ENCODE results near the gene CD244. TPM values are rescaled to one million over a fixed set of nuclear protein-coding genes. Genes with fewer than 3 reads are reported as not detected.

Gene CD244
- total and polyA plus RNA-seq, 2 donors (not counting 3 experiments of a cell fraction or from before 2014, with no cell fraction given), result not detected

DNA sequence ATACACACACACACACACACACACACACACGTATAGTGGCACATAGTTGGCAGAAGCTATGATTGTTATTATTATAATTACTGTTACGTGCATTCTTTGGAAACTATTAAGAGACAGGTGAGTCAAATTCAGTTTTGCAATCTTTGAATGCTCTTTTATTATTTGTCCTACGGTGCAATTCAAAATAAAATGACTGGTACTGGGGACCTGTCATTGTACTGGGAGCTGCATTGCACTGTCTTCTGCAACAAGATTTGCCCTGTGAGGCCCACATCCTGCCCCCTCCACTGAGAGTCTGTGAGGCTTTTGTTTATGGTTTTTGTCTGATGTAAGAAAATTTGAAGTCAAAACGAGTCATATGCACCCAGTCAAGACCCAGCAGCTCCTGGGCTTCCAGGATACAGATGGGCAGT lies 64.8 kb downstream of the CD244 start:
- DNase-seq (ENCODE audit: low read depth, low spot score) (no peak), FAIRE-seq (no peak)
- Histone ChIP-seq H3K9me1 (replicated peaks; ENCODE audit: control insufficient read depth, extremely low read depth, insufficient read depth, low read length) (no peaks in the 10 kb centered on the region), H3K27me3 (ENCODE audit: control insufficient read depth in 2 of 2, insufficient read depth in 2 of 2, low read length in 2 of 2) (no peaks in the 10 kb centered on the region), H3K4me3 (replicated peaks in 1 of 3; ENCODE audit: insufficient read depth in 1 of 3, low read depth in 1 of 3, low read length in 3 of 3) (no peak overlapping the region), H3K9ac (replicated peaks; ENCODE audit: extremely low read depth, insufficient read depth, low read length) (no peak overlapping the region), H3K4me1 (ENCODE audit: control insufficient read depth, extremely low read depth, insufficient read depth, low read length) (no peaks in the 10 kb centered on the region), H3K27ac (ENCODE audit: insufficient read depth, low read depth, low read length) (no peak overlapping the region), H3K36me3 (ENCODE audit: control insufficient read depth in 2 of 2, extremely low read depth in 1 of 2, insufficient read depth in 2 of 2, low read length in 2 of 2) (no peaks in the 10 kb centered on the region), H3K4me2 (ENCODE audit: insufficient read depth, low read length) (no peak overlapping the region), H3K79me2 (ENCODE audit: control insufficient read depth, insufficient read depth, low read length) (no peaks in the 10 kb centered on the region), H3K9me3 (replicated peaks; ENCODE audit: control insufficient read depth, insufficient read depth, low read length) (no peaks in the 10 kb centered on the region), H2AFZ (ENCODE audit: low read depth, low read length) (no peak overlapping the region), H4K20me1 (replicated peaks; ENCODE audit: control insufficient read depth, extremely low read depth, insufficient read depth, low read length) (no peaks in the 10 kb centered on the region)
- CTCF ChIA-PET, result interaction anchor here (1.2 kb wide), 1 partner anchor 37 kb away, joined by 3 read pairs; no protein-coding TSS in a partner anchor
- dilution Hi-C loops (cut with MboI; ENCODE audit: extremely low pct_ligation_motif_present, low sequenced_read_pairs), result no loop called here
- POLR2A ChIA-PET, result no interaction called here
- intact Hi-C loops (cut with micrococcal nuclease), result no loop called here
- no peak for TF ChIP-seq FOS (IDR thresholded peaks at IDR 0.05; ENCODE audit: borderline replicate concordance, insufficient read depth, low read length)
- no TSS peak for BruUV-seq (replicated peaks)

- Histone ChIP-seq H3K9me3 (replicated peaks; ENCODE audit: control insufficient read depth, insufficient read depth, low read length) (no peaks in the 10 kb centered on the region), H4K20me1 (replicated peaks; ENCODE audit: control insufficient read depth, extremely low read depth, insufficient read depth, low read length) (no peaks in the 10 kb centered on the region), H2AFZ (ENCODE audit: low read depth, low read length) (no peak overlapping the region), H3K27ac (ENCODE audit: insufficient read depth, low read depth, low read length) (no peak overlapping the region), H3K4me1 (ENCODE audit: control insufficient read depth, extremely low read depth, insufficient read depth, low read length) (no peaks in the 10 kb centered on the region), H3K4me3 (replicated peaks in 1 of 3; ENCODE audit: insufficient read depth in 1 of 3, low read depth in 1 of 3, low read length in 3 of 3) (no peak overlapping the region), H3K36me3 (ENCODE audit: control insufficient read depth in 2 of 2, extremely low read depth in 1 of 2, insufficient read depth in 2 of 2, low read length in 2 of 2) (no peaks in the 10 kb centered on the region), H3K4me2 (ENCODE audit: insufficient read depth, low read length) (no peak overlapping the region), H3K9me1 (replicated peaks; ENCODE audit: control insufficient read depth, extremely low read depth, insufficient read depth, low read length) (no peaks in the 10 kb centered on the region), H3K79me2 (ENCODE audit: control insufficient read depth, insufficient read depth, low read length) (no peaks in the 10 kb centered on the region), H3K9ac (replicated peaks; ENCODE audit: extremely low read depth, insufficient read depth, low read length) (no peak overlapping the region), H3K27me3 (ENCODE audit: control insufficient read depth in 2 of 2, insufficient read depth in 2 of 2, low read length in 2 of 2) (no peaks in the 10 kb centered on the region)
- ChIA-PET POLR2A (no interaction called here), CTCF (no interaction called here)
- FAIRE-seq (no peak), DNase-seq (ENCODE audit: low read depth, low spot score) (no peak)
- BruUV-seq (replicated peaks), result no TSS peak
- intact Hi-C loops (cut with micrococcal nuclease), result no loop called here
- dilution Hi-C loops (cut with MboI; ENCODE audit: extremely low pct_ligation_motif_present, low sequenced_read_pairs), result no loop called here
- TF ChIP-seq, protein P1, sequence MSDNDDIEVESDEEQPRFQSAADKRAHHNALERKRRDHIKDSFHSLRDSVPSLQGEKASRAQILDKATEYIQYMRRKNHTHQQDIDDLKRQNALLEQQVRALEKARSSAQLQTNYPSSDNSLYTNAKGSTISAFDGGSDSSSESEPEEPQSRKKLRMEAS (IDR thresholded peaks at IDR 0.05; ENCODE audit: insufficient read depth, insufficient read length), result no peak
- no peak for TF ChIP-seq EZH2 (IDR thresholded peaks at IDR 0.05; ENCODE audit: borderline replicate concordance, low read depth, low read length, severe bottlenecking)
- TF ChIP-seq FOS (IDR thresholded peaks at IDR 0.05; ENCODE audit: borderline replicate concordance, insufficient read depth, low read length), result no peak
- no peak for TF ChIP-seq POLR2A (IDR thresholded peaks at IDR 0.05; ENCODE audit: low read depth, low read length)
- no peak for TF ChIP-seq CTCF (IDR thresholded peaks at IDR 0.05; ENCODE audit: extremely low read depth in 1 of 2, insufficient read depth in 1 of 2, low read depth in 1 of 2, low read length in 2 of 2)
- no peak for TF ChIP-seq JUN (IDR thresholded peaks at IDR 0.05; ENCODE audit: borderline replicate concordance, insufficient read depth, insufficient read length, low read depth)
- TF ChIP-seq POLR2AphosphoS5 (IDR thresholded peaks at IDR 0.05; ENCODE audit: insufficient read depth, low read depth, low read length), result no peak
- TF ChIP-seq GATA2 (IDR thresholded peaks at IDR 0.05; ENCODE audit: insufficient read depth, insufficient read length, low read depth, low read length), result no peak
- no peak for TF ChIP-seq MYC (IDR thresholded peaks at IDR 0.05; ENCODE audit: low read depth, low read length)
Measured at GRCh38 chr1:160797271-160797709, 65.4 kb downstream of the CD244 start.

Data from endothelial cell of umbilical vein (primary cell).